GM12892 (cell line): Measurements from ENCODE around the gene KPNA1.

Experiments
- DNase-seq: peaks from one replicate; pipeline ENCODE4 v3.0.0; 2011; ENCODE audit not compliant: insufficient read length
- FAIRE-seq: peaks from 2 replicates; lab custom pipeline; 2011; peaks lifted over from hg19 to GRCh38; lab: Jason Lieb, UNC
- POLR2A ChIP-seq: IDR thresholded peaks from 2 replicates; pipeline ENCODE4 v1.6.1; 2011; ENCODE audit warnings: low read depth, low read length, control low read depth
- POLR2AphosphoS5 ChIP-seq: IDR thresholded peaks from 2 replicates; pipeline ENCODE4 v1.6.1; 2011; ENCODE audit warnings: low read depth, low read length, control low read depth
- TAF1 ChIP-seq: IDR thresholded peaks from 2 replicates; pipeline ENCODE4 v1.6.1; 2011; ENCODE audit warnings: low read depth, mild to moderate bottlenecking, control low read depth, low read length, borderline replicate concordance

KPNA1 gene

GRCh38 chr3:122398920-122399319, 115.8 kb downstream of the KPNA1 start:
- no peak for DNase-seq
- TF ChIP-seq POLR2AphosphoS5: no peak
- TF ChIP-seq TAF1: no peak
- no peak for TF ChIP-seq POLR2A
- no peak for FAIRE-seq

- DNase-seq (no peak), FAIRE-seq (no peak)
- TF ChIP-seq TAF1 (no peak), POLR2AphosphoS5 (no peak), POLR2A (no peak)
Observed at GRCh38 chr3:122397201-122397600, 117.5 kb downstream of the KPNA1 start.

GRCh38 chr3:122396511-122396910, 118.2 kb downstream of the KPNA1 start:
- FAIRE-seq (no peak), DNase-seq (no peak)
- TF ChIP-seq TAF1 (no peak), POLR2A (no peak), POLR2AphosphoS5 (no peak)

- no peak for DNase-seq
Observed at GRCh38 chr3:122395582-122395981, 119.2 kb downstream of the KPNA1 start.

GRCh38 chr3:122394173-122394572, 120.6 kb downstream of the KPNA1 start:
- DNase-seq (no peak), FAIRE-seq (peak; percentile 57)
- TF ChIP-seq POLR2A (no peak), POLR2AphosphoS5 (no peak), TAF1 (no peak)

More at GRCh38 chr3:122395582-122395981, 119.2 kb downstream of the KPNA1 start:
- TF ChIP-seq TAF1 (no peak), POLR2AphosphoS5 (no peak), POLR2A (no peak)
- FAIRE-seq: no peak

DNA sequence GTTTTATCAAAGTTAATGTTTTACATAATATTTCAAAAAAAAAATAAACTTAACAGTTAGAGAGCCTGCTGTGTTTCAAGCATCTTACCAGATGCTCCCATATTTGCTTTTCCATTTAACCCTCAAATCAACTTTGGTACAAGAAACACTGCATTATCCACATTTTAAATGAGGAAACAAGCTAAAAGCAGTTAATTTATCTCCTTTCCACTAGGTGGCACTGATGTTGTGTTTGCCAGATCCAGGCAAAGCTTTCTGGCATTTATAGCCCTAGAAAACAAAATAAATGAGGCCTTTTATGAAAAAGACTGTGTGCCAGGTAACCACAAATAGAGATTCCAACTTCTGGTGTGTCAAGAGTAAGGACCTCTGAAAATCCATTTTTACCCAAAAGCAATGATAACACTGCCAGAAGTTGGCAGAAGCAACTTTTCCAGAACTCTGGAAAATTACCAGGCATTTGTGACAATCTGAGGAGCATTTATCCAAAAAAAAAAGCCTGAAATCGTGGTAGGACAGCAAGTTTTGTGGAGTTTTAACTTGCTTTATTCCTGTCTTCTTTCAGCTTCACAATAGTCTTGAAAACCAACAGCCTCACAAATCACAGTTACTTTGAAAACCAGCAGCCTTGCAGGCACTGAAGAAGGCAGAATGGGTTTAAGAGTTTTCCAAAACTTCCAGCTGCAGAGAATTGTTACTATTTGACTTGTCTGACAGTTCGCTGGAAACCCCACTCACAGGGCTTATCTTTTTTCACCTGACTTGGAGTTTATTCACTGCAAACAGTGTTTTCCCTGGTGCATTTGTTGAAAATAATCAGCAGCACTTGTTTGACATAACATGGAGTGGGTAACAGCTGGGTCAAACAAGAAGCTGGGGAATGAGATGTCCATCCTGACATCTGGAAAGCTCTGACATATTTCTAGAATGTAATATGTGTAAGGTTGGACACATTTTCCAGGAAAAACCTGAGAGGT, 121.6 kb downstream of the KPNA1 start:
- DNase-seq (no peak), FAIRE-seq (peak; percentile 84)
- no peak for TF ChIP-seq POLR2AphosphoS5
- TF ChIP-seq TAF1: no peak
- no peak for TF ChIP-seq POLR2A

- TF ChIP-seq POLR2AphosphoS5 (no peak), POLR2A (no peak), TAF1 (no peak)
- FAIRE-seq (no peak), DNase-seq (no peak)
Observed at GRCh38 chr3:122391681-122392446, 122.9 kb downstream of the KPNA1 start.

DNA sequence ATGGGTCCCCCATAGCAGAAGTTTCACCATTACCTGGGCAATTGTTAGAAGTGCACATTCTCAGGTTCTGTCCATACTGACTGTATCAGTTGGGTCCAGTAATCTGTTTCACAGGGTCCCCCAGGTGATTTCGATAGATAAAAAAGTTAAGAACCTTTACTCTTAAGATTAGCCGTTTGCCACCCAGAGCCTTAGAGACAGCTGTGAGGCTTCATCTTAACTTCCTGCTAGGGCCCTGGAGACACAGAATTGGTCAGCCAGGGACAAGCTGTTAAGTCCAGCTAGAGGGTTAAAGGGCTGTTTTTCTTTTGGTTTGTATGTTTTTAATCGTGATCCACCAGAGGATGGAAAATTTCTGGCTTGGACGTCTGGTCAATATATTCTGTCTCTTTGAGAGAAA, 124.1 kb downstream of the KPNA1 start:
- DNase-seq (no peak), FAIRE-seq (no peak)
- TF ChIP-seq POLR2AphosphoS5: no peak
- no peak for TF ChIP-seq POLR2A

DNA sequence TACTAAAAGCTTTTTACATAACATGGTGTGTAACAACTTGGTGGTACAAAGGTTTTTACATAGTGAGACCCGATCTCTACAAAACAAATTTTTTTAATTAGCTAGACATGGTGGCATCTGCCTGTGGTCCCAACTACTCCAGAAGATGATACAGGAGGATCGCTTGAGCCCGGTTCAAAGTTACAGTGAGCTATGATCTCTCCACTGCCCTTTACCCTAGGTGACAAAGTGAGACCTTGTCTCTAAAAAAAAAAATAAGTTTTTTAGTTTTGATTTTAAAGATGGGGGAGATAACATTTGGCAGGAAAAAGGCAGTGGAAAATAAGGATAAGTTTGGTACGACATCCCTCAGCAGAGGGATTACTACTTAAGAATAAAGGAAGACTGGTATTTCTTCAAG, 124.8 kb downstream of the KPNA1 start:
- TF ChIP-seq POLR2AphosphoS5 (no peak), POLR2A (no peak), TAF1 (no peak)
- no peak for DNase-seq
- no peak for FAIRE-seq

- DNase-seq (no peak), FAIRE-seq (no peak)
- TF ChIP-seq POLR2A (no peak), TAF1 (no peak)
Observed at GRCh38 chr3:122389197-122389596, 125.5 kb downstream of the KPNA1 start.

- TF ChIP-seq TAF1 (no peak), POLR2AphosphoS5 (no peak)
- DNase-seq (no peak), FAIRE-seq (no peak)
Observed at GRCh38 chr3:122387709-122388108, 127.0 kb downstream of the KPNA1 start.
